ENCODE measurements around the gene MYCL. TPM values are rescaled to one million over a fixed set of nuclear protein-coding genes. Genes with fewer than 3 reads are reported as not detected.
A peak's percentile ranks its signal among the peaks of the same experiment; 100 is the strongest.

Gene MYCL
- total and polyA plus RNA-seq, 2 of the 8 experiments (the other 6 are each of a cell fraction or from before 2014, with no cell fraction given), result 20.3 to 28.8 TPM

DNA sequence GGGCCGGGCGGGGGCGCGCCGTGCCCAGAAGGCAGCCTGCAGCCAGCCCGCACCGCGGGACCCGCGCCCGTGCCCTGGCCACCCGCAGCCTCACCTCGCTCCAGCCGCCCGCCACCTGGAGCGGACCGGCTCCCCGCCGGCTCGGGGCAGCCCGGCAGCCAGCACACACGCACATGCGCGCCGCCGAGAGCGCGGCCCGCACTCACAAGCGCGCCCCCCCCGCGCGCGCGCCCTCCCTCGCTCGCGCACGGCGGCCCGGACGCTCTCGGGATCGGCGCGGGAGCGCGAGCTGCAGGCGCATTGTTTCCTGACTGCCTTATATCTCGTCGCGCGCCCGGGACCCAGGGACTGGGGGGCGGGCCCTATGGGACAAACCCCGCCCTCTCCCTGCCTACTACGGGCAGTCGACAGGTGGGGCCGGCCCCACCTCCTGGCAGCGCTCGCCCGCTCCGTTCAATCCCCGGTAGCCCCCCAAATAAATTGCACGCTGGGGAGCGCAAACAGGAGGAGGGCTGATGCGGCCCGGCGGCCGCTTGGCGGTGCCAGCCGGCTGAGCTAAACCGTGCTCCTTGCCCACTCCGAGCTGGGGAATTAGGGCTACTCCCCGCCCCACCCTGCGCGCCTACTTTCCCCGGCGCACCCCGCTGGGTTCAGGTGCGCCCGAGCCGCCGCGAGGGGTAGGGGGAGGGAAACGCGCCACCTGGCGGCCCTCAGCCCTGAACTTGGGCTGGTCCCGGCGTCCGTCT, at the start of gene MYCL (continued):
- TF ChIP-seq SIRT6 (IDR thresholded peaks at IDR 0.05; ENCODE audit: low read length) (no peak), BACH1 (IDR thresholded peaks at IDR 0.05; ENCODE audit: low read length) (peak; percentile 25; the same call in 1 of the 2 replicates), POU5F1 (IDR thresholded peaks at IDR 0.05; ENCODE audit: low read depth, low read length) (no peak), CHD2 (IDR thresholded peaks at IDR 0.05; ENCODE audit: low read length) (no peak), POLR2A (IDR thresholded peaks at IDR 0.05; ENCODE audit: control extremely low read depth in 1 of 2, low read depth in 2 of 2, low read length in 2 of 2) (peak in 1 of 2 experiments; percentile 18; a peak in 1 of 3 replicates), MAFK (IDR thresholded peaks at IDR 0.05; ENCODE audit: low read depth, low read length) (no peak), TAF1 (IDR thresholded peaks at IDR 0.05; ENCODE audit: low read depth, low read length) (peak; percentile 43; the same call in 1 of the 2 replicates), CREB1 (IDR thresholded peaks at IDR 0.05) (peak; percentile 29; the same call in 1 of the 2 replicates), NANOG (IDR thresholded peaks at IDR 0.05; ENCODE audit: insufficient read depth, low read depth, low read length, poor library complexity, severe bottlenecking) (no peak), PHF8 (conservative IDR thresholded peaks at IDR 0.05; ENCODE audit: low read depth, low read length) (peak; percentile 26; the same call in 1 of the 2 replicates), TCF12 (IDR thresholded peaks at IDR 0.05; ENCODE audit: low read depth, low read length) (peak; percentile 97), CHD1 (IDR thresholded peaks at IDR 0.05; ENCODE audit: low read depth, low read length) (no peak), HDAC2 (IDR thresholded peaks at IDR 0.05; ENCODE audit: borderline replicate concordance in 1 of 2, low read depth in 2 of 2, low read length in 2 of 2) (0 out of 4 replicates have a peak, but pooled peaks of 1 of the 2 experiments have one; percentile 48), SP1 (IDR thresholded peaks at IDR 0.05; ENCODE audit: low read depth, low read length) (peak; percentile 14; the same call in 1 of the 2 replicates)
- TF ChIP-seq, protein P1, sequence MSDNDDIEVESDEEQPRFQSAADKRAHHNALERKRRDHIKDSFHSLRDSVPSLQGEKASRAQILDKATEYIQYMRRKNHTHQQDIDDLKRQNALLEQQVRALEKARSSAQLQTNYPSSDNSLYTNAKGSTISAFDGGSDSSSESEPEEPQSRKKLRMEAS (IDR thresholded peaks at IDR 0.05), result peak; percentile 77
- TF ChIP-seq, protein P2, sequence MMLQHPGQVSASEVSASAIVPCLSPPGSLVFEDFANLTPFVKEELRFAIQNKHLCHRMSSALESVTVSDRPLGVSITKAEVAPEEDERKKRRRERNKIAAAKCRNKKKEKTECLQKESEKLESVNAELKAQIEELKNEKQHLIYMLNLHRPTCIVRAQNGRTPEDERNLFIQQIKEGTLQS (IDR thresholded peaks at IDR 0.05; ENCODE audit: insufficient read depth, low read depth, low read length), result no peak

All from H1 (cell line).